ENCODE measurements around the gene TNNC1.
A peak's percentile ranks its signal among the peaks of the same experiment; 100 is the strongest.

Gene TNNC1

DNA sequence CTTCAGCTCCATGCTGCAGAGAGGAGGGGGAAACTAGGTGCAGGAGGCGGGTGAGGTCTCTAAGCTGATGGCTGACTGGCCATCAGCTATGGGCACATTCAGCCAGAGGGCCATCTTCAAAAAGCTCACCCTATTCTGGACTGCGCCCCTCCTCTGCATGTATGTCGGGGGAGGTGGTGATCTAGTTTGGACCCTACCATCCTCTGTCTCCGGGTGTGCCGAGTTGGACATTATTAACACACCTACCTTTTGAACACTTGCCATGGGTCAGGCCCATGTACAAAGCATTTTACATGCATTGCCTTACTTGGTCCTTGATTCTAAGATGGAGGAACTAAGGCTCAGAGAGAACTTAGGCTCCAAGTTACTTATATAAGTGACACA is 3.0 kb upstream of the TNNC1 start:
- DNase-seq, result no peak

DNA sequence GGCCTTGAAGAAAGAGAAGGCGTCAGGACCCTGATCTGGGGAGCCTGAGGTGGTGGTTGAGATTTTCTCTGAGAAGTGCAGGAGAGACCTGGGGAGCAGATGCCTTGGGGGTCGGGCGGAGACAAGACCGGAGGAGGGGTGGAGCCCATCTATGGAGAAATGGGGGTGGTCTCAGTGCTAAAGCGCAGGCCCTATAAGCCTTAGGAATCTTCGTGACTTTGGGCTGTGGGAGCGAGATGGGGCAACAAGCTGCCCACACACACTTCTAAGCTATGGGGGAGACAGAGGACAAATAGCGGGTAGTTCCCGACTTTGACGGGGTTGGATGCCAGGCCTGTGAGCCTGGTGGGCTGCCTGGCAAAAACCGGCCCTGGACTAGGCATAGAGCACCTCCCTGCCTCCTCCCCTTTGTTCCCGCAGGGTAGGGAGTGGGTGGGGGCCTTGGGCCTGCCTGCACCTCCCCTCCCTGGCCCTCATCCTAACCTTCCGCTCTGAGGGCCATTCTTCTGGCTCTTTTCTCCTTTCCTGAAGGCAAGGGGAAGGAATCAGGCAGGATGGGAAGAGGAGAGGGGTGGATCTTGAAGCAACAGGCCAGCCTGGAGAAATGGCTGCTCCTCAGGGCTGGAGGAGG is 2.4 kb upstream of the TNNC1 start:
- no peak for DNase-seq

DNA sequence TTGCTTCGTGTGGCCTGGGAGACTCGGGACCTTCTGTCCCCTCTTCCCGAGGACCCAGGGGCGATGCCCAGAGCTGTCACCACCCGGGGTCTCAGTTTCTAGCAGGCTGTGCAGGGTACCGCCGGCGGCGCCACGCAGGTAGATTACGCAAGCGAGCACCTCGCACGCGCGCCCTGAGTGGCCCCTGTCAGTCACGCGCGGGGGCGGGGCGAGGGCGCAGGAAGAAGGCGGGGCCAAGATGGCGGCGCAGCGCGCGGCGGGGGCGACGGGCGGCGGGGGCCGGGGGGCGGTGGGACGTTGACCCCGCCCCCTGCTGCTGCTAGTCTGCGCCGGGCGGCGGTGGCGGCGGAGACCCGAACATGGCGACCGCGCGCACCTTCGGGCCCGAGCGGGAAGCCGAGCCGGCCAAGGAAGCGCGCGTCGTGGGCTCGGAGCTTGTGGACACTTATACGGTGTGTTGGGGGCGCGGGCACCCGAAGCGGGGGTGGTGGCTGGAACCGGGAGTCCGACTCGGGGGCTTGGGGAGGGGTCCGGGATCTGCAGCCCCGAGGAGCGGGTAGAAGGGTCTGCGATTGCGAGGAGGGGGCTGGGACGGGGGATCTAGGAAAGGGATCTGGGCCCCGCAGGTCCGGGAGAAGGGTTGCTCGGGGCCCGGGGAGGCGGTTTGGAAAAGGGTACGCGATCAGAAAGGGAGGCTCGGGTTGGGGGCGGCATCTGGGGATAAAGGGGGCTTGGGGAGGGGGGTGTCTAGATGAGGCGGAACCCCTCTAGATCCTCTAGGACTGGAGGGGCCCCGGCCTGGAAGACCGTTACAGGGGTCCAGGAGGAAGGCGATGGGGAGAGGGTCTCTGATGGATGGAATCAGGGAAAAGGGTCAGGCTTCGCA is 1.7 kb upstream of the TNNC1 start, which contains the start of gene NISCH:
TSS of gene NISCH (plus strand) at position 322 of the 886 bp plus-strand sequence. CDS start at position 360, 38 bp downstream.
- peak; percentile 94 for DNase-seq

DNA sequence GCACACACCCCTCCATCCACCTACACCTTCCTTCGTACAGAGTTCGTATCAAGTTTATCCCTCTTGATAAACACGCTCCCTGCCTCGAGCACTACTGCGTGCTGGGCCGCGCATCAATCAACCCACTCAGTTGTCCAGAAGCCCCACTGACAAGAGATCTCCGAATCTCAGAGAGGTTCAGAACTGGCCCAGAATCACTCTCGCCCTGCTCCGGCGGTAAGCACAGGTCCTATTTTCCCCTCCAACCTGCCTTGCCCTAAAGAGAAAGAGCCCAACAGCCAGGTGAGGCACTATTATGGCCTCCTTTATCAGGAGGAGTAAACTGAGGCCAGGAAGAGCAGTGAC is 1.1 kb upstream of the TNNC1 start:
- no peak for DNase-seq

DNA sequence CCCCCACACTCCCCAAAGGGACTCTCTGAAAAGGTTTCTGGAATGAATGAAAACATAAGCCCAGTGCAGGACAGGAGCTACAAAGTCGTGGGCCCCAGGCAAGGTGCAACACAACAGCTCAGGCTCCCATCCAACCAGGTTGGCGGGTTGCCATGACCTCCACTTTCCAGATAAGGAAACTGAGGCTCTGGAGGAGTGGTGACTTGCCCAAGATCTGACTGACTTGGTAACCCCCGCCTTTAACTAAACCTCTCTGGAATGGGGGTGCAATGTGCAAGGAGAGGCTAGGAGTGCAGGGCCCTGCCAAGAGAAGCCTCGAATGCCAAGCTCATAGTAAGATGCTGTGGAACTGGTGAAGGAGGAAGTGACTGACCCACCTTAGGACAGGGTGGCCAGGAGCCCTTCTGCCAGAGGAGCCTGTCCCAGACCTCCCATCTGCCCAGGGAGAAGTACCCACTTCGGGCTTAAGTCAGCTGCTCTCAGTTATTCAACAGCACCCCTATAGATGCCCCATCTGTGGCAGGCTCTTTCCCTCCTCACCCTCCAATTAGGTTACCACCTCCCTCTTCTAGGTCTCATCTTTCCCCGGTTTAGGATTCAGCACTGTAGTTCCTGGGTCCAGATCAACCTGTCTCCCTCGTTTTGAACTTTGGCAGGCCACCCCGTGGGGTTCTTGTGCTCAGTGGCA is 553 bp upstream of the TNNC1 start:
- DNase-seq, result no peak

DNA sequence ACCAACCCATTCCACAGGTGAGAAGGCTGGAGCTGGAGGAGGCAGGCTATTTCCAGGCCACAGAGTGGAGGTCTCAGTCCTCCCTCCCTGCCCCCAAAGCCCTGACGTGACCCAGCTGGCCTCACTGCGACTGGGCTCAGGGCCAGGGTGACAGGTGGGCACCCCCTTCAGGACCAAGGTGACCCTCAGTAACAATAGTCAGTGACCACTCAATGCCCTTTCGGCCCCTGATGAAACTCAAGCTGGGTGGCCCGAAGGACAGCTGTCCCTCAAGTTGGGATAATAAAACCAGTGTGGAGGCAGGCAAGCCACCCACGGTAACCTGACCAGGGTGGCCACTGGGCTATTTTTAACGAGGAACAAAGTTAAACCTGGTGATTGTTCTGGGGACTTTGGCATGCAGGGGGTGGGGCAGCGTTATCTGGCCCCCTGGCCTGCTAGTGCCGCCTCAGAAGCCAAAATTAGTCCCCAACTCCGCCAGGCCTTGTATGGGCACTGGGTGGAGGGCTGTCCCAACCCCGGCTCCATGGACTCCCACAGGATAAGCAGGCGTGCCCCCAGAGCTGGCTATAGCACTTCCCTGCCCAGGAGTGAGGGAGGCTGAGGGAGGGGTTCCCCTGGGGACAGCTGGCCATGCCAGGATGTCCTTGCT is 1.1 kb downstream of the TNNC1 start:
- DNase-seq, result no peak

DNA sequence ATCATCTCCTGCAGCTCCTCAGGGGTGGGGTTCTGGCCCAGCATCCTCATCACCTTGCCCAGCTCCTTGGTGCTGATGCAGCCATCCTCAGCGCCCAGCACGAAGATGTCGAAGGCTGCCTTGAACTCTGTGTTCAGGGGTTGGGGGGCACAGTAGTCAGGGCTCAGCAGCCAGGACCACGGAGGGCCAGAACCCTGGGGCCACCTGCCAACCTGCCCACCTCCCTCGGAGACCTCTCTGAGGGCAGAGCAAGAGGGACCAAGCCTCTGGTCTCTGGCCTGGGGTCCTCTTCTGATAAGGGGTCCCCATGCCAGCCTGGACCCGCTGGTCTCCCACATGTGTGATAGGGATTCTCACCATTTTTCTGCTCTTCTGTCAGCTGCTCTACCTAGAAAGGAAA is 1.7 kb downstream of the TNNC1 start:
- no peak for DNase-seq

DNA sequence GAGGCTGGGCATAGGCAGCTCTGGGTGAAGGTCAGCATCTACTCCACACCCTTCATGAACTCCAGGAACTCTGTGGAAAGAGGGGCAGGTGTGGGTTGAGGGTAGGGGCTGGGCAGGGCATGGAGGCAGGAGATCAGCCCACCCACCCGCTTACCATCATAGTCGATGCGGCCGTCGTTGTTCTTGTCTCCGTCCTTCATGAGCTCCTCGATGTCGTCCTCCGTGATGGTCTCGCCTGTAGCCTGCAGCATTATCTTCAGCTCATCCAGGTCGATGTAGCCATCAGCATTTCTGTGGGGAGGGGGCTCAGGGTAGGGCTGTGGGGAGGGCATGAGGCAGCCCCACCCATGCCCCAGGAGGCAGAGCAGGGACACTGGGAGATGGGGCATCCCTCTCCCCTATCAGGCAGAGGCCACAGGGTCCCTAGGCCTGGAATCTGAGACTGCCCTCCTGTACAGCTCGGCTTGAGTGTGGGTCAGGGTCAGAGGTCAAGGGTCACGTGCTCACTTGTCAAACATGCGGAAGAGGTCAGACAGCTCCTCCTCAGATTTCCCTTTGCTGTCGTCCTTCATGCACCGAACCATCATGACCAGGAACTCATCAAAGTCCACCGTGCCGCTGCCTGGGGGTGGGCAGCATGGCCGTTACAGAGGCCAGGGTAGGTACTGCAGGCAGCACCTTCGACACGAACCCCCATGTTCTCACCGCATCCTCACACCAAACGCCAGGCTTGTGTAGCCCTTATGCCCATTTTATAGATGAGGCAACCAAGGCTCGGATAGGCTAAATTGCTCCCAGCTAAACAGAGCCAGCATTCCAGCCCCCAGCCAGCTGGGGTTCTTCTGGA is 2.4 kb downstream of the TNNC1 start:
- no peak for DNase-seq

DNA sequence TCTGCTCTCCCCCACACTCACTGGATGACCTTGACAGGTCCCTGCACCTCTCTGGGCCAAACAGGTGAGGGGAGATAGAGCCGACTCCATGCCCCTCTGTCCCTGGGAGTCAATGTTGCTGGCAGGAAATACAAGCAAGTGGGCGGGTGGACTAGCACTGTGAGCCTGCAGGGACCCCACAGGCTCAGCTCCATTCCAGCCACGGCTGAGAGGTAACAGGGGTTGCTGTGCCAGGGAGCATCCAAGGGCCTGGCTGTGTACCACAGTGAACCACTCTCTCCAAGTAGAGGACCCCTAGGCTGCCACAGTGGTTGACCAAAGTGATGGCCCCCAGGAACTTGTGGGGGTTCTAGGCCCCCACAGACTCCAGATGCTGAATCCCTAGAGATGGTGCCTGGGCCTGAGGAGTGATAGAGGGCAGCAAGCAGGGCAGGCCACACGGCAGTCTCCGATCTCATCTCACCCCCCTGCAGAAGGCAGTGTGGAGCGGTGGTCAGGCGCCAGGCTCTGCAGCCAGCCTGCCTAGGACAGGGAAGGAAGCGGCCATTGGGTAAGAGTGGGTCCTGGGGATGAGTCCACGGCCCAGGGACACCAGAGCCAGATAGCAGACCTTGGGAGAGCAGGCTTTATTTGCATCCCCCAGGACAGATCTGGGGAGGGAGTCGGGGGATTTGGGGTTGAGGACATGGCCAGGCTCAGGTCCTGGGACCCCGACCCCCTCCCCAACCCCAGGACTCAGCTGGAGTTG is 3.2 kb downstream of the TNNC1 start:
- no peak for DNase-seq

DNA sequence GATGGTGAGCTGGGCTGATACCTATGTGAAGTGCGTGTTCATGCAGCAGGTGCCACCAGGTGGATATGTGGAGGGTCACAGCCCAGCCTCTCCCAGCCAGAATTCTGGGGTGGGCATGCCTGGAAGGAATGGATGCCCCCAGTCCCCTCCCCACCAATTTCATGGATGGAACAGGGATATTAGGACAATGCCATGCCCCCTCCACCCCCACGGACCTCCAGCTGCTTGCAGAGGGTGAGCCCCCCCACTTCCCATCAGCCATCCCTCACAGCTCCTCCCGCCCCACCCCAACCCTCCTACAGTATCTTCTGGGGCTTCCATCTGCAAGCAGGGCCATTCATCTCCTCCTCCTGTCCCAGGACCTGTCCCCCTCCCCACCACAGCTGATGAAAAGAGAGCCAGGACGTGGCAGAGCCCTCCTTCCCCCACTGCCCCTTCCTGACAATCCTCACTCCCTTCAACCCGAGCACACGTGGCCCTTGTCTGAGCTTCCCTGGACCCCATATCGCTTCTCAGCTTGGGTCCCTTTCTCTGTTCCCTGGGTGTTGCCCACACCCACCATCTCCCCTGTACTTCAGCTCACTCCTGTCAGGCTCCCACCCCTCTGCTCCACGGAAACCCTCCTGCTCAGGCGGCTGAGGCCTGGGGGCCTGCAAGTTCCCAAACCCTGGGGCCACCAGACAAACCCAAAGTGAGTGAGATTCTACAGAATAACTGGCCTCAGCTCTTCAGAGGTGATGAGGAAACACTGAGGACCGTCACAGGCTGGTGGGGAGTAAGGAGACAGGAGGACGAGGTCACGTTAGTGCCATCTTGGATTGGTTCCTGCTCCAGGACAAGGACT is 6.1 kb downstream of the TNNC1 start:
- no peak for DNase-seq

DNA sequence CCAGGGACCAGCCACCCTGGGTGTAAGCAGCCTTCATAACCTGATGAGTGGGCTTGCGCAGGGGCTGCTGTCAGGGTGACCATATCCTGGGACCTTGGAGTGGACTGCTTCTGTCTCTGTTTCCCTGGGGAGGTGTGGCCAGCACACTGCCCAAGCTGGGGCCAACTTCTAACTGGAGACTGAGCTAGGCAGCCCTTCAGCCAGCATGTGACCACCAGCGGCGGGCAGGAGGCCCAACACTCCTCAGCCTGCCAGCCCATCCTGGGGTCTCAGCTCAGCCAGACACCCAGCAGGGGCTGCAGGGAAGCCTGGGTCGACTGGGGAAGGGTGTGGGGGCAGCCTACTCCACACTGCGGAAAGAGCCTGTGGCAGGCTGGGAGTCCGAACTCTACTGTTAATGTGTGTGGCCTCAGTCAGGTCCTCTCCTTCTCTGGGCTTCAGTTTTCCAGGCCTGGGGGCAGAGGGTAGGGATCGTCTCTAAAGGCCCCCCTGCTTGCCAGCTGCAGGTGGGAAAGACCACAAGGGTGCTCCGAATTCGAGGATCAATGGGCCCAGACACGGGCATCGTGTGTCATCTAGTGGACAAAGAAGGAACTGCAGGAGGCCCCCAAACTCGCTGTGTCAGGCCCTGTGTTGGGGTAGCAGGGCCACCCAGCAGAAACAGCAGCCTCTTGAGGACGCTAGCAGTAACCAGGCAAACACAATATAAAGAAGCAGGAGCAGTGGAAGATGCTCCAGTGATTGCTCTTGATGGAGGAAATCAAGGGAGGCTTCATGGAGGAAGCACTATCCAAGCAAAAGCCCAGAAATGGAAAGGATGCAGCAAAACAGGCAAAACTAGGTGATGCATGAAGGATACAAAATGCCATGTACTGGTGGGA is 7.0 kb downstream of the TNNC1 start:
- peak; percentile 74 for DNase-seq

DNA sequence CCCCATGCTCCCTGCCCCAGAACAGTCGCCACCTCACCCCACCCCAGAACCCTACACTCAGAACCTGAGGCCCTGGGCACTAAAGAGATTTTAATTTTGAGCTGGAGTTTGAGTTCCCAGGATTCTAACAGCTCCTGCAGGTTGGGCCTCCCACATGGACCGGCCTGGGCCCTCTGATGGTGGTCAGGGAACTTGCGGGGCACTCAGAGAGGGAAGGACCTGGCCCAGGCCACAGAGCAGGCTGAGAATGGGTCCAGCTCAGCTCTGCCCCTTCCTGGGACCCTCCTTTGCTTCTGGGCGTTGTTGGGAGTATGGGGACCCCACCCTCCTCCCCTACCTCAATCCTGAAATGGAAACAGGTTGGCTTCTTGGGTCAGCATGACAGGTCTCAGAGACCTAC is 7.8 kb downstream of the TNNC1 start:
- DNase-seq, result no peak

DNA sequence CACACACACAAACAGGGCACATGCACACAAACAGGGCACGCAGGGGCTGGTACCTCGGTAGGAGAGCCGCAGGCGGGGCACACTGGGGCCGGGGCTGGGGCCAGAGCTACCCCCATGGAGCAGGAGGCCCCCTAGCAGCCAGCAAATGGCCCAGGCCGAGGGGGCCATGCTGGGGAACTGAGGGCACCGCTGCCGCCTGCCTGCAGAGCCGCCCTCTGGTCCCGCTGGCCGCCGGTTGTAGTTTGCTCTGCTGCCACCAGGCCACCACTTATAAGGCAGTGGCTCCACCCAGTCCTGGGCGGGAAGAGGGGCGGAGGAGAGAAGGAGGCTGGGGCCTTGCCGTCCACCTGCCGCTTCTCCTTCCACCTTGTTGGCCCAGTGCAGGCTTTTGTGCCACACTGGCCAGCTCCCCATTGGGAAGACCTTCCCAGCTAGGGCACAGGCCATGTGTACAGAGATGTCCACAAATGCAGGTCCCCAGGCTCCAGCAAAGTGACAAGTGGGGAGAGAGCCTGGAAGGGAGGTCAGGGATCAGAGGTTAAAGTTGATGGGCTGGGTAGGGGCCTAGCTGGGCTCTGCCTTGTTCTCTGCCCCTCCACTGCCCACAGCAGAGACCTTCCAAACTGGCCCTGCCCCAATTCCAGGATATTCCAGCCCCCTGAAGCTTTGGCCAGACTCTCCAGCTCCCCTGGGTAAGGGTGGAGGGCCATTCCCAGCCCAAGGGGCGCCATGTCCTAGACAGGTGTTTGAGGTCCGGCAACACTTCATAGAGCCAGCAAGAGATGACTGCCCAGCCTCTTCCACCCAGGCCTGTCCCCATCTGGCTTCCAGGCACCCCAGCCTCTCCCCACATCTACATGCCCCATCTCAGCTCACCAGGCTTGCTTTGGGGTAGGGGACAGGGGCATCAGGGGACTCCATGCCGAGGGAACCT is 8.7 kb downstream of the TNNC1 start, which contains the start of gene SEMA3G:
TSS of gene SEMA3G (minus strand) at position 244 of the 934 bp plus-strand sequence. CDS start at position 168, 76 bp downstream.
- DNase-seq, result peak; percentile 80

DNA sequence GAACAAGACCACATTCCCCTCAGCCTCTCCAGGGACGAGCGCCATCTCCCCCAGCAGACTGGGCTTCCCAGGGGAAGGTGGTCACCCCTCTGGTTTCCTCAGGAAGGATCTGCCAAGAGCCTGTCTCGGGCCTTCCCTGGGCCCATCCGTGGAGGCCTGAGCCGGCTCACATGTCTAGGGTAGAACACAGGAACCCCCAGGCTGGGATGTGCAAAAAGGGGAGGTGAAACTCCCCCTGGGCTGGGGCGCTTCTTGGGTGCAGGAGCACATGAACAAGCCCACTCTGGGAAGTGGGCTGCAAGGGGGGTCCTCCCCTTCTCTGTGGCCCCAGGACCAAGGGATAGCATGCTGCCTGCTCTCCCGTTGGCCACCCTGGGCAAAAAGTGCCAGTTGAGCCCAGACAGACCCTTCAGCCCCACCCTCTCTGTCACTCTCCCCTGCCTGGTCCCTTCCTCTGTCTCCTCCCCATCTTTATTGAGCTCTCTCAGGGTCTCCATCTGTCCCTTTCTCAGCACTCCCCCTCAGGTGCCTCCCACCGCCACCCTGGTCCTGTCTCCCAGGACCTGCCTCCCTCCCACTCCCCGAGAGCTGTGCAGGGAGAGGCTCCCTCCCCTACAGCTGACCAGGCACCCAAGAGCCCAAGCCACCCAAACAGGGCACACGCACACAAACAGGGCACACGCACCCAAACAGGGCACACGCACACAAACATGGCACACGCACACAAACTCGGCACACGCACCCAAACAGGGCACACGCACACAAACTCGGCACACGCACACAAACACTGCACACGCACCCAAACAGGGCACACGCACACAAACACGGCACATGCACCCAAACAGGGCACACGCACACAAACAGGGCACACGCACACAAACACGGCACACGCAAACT is 9.8 kb downstream of the TNNC1 start:
- DNase-seq, result no peak

DNA sequence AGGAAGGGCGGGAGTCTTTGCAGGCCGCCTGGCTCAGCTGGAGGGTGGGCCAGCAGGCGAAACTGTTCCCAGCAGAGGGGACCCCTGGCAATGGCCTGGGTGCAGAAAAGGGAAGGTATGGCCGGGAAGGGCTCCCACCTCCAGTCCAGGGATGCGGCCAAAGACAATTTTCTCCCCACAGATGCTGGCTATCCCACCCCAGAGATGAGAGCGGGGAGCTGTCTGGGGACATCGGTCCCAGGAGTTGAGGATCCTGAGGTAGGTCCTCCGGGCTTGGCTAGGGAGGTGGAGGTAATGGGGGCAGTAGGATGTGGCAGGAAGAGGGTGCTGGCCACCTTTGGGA is 10.6 kb downstream of the TNNC1 start:
- DNase-seq, result no peak

DNA sequence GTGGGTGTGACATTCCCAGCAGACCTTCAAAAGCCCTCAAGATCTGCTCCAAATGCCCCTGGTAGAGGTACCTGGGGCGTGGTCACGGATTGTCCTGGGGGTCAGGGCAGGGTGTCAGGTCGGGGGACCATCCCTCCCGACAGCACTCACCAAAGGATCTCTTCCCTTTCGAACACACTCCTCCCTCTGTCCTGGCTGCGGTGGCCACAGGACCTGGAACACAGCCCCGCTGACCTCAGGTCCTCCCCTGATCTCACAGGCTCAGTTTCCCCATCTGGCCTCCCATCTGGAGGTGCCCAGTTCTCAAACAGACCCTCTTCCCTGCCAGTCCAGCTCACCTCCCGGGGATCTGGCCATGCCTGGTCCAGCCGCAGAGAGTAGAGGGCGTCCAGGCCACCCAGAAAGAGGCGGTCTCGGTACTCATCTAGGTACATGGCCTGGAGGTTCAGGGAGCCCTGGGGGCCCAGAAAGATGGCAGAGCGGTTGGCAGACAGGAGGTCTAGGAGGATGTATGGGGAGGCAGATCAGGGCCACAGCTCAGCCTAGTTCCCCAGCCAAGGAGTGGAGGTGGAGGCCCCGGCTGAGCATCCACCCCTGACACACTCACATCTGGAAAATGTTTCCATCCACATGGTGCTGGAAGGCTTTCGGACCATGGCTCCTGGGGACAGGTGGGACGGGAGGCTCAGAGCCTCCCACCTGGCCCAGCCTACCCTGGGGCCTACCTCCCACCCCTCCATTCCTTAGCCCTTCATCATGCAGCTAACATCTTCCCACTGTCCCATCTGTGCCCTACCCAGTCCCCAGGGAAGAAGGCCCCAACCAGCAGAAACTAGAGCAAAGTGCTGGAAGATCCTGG is 11.2 kb downstream of the TNNC1 start:
- DNase-seq, result no peak
